CD4-positive, alpha-beta T cell treated with Interleukin-15 for 1 hour (primary cell): ENCODE data around the gene GULP1.
"Not testable (repeated sequence)": the region's sequence is repeated elsewhere in the genome, so short reads cannot be mapped to it uniquely, and the experiment has no call there.

Experiments
- DNase-seq: peaks from one replicate; pipeline ENCODE4 v3.0.0-alpha.2; 2020

The GULP1 gene

DNA sequence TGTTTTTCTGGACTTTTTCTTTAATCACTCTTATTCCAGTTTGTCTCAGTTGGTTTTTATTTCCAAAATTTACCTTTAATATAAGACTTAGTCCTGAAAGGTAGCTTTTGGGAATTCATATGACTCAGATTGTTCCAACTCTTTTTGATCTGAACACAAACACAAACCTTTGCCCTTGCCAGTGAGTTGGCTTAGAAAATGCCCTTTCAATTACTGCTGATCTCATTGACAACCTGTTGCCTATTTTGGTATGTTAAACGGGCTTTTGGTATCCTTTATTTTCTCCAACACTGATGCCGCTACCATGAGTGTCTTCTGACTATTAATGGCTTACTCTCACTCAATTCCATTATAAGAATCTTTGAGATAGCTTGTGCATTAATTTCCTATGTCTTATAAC, 143.4 kb downstream of the GULP1 start:
- DNase-seq: no peak

GRCh38 chr2:188437537-188437936, 145.9 kb downstream of the GULP1 start:
- DNase-seq: no peak

- DNase-seq: no peak
These were observed 148.3 kb downstream of the GULP1 start for GRCh38 chr2:188439986-188440385.

DNA sequence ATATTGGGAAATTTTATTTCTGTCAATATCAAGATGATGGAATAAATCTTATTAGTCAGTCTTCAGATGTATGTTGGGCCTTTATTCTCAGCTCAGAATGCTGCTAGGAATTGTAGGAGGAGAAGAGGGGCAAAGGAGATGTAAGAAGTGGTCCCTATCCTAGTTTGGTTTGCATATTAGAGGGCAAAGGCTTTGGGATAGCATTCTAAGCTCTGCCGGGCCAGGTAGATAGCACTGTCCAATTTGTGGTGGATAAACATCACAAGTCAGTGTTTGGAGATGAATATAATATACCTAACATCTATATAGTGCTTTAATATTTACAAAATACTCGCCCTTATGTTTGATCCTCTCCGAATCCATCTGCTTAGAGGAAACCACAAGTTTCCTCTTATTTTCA, 149.2 kb downstream of the GULP1 start:
- DNase-seq: no peak

DNA sequence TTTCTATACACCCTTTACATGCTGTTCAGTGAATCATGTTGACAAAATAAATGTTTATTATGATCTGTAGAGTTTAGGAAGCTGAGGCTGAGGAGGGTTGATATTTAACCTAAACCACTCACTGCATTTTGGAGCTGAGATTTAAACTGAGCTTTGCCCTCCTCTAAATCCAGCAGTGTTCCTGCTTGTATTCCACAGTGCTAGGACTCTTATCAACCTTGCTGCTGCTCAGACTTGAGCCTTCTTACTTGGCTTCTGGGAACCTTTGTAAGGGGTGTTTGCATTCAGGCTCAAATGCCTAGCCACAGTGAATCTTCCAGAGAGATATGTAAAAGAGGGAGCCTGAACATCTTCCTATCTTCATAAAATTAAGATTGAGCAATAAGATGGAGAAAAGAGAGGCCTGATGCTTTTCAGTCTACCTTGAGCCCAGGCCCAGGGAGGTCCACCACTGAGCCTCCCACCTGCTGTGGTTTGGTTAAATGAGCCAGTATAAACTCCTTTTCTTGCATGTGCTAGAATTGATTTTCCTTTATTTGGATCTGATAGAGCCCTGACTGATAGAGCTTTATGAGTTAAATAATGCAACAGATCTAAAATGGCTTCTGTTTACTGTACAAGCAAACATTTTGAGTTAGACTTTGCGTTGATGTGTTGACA, 149.7 kb downstream of the GULP1 start:
- no peak for DNase-seq

DNA sequence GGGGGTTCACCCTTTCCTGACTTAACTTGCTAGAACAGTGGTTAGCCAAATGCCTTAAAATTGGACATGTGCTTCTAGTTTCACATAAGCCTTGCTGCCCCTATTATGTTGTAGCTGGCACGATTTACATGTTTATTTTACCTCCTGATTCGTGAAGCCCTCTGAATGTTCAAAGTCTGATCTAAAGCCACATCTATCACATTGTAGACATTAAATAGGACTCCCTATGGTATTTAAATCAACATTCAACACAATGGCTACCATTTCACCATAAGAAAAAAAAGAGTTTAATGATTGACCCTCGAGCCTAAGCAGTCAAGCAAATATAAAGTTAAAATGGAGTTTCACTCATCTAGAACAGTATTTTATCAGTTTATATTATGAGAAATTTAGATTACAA, 151.5 kb downstream of the GULP1 start:
- DNase-seq: no peak

DNA sequence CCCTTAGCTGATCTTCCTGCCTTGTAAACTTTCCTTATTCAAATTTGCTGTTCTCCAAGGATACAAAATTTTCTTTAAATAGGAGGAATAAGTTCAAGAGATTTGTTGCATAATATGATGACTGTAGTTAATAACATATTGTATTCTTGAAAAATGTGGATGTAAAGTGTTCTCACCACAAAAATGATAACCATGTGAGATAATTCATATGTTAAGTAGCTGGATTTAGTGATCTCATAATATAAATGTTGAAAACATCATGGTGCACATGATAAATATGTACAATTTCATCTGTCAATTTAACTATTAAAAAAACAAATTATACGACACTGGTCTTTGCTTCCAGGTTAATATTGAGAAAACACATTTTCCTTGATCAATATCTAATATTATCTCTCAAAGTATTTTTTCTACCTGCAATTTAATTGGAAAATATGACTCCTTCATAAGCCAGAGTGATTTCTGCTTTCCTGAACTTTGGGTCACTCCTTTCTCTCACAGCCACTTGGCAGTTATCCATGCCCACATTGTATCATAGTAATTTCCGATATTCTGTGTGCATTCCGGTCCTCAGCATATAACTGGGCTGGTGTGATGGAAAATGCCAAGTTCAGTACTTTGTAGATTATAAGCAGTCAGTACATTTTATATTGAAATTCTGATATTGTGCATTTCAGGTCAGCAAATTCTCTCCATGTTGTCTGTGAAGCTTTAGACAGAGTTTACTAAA, 152.6 kb downstream of the GULP1 start:
- no peak for DNase-seq

- no peak for DNase-seq
These were observed 157.9 kb downstream of the GULP1 start for GRCh38 chr2:188449561-188449960.

- DNase-seq: no peak
These were observed 158.3 kb downstream of the GULP1 start for GRCh38 chr2:188449971-188450370.

GRCh38 chr2:188450732-188451483, 159.2 kb downstream of the GULP1 start:
- no peak for DNase-seq

DNA sequence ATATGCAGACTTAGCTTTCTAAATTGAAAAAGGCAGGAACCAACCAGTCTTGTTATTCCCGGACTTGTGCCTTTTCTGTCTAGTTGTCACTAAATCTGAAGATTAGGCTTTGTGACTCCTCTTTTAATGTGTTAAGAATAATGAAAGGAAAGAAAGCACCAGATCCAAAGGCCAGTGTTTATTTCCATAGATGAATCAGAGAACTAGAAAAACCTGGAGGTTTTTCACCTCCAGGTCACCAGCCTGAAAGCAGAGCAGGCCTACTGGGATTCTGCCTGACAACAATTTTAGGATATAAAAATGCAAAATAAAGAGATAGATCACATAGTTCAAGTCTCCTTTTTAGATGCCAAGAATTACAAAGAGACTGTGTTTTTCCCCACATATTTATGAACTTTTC, 160.4 kb downstream of the GULP1 start:
- no peak for DNase-seq

GRCh38 chr2:188456114-188456909, 164.6 kb downstream of the GULP1 start:
- no peak for DNase-seq

DNA sequence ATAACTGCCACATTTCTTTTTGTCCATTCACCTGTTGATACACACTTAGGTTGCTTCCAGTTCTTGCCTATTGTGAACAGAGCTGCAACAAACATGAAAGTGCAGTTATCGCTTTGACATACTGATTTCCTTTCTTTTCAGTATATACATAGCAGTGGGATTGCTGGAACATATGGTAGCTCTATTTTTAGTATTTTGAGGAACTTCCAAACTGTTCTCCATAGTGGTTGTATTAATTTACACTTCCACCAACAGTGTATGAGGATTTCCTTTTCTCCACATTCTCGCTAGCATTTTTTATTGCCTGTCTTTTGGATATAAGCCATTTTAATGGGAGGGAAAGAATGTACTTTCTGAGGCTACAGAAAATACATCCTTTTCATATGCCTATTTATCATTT, 167.4 kb downstream of the GULP1 start:
- no peak for DNase-seq

DNA sequence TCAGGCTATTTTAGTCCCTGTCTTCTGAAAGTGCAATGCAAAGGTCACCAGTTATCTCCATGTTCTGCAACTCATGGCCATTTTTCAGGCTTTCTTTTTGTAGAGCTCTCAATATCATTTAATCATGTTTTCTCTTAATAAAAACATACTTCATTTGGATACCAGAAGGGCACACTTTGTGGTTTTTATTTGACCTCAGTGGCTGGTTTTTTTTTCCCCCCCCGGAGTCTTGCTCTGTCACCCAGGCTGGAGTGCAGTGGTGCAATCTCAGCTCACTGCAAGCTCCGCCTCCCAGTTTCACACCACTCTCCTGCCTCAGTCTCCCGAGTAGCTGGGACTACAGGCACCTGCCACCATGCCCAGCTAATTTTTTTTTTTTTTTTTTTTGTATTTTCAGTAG, 174.4 kb downstream of the GULP1 start:
- DNase-seq: not testable (repeated sequence)

GRCh38 chr2:188466761-188467160, 175.1 kb downstream of the GULP1 start:
- no peak for DNase-seq

DNA sequence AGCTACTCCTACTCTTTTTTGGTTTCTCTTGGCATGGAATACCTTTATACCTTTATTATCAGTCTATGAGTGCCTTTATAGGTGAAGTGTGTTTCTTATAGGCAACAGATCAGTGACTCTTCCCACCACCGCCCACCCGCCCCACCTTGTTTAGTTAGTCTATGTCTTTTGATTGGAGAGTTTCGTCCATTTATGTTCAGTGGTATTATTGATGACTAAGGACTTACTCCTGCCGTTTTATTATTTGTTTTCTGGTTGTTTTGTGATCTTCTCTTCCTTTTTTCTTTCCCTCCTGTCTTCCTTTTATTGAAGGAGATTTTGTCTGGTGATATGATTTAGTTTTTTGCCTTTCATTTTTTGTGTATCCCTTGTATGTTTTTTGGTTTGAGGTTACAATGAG, 179.5 kb downstream of the GULP1 start:
- DNase-seq: no peak

DNA sequence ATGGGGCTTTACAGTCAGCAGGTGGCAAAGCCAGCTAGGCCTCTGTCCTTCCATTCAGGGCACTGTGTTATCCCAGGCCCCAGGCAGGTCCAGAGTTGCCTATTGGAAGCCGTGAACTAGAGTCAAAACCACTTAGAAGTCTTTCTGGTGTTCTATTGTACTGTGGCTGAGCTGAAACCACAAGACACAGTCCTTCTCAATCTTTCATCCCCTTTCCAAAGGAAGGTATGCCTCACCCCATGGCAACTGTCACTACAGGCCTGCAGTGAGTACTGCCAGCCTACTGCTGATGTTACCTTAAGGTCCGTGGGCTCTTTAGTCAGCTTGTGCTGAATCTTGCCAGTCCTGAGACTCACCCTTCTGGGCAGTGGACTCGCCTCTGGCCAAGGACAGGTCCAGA, 181.6 kb downstream of the GULP1 start:
- no peak for DNase-seq

DNA sequence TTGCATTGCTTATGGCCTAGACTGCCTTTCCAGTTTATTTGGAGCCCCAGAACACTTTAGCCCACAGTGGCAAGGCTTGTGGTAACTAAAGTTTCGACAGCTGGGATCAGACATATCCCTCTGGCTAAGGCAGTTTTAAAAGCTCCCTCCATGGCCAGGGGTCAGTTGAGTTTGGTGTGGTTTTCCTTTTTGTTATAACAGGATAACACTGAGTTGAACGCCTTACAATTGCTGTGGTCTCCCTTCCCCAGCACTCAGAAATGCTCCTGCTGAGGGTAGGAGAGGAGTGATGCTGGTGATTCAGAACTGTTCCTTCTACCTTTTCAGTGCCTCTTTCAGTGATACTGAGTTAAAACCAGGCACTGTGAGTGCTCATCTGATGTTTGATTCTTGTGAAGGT, 182.6 kb downstream of the GULP1 start:
- DNase-seq: no peak

DNA sequence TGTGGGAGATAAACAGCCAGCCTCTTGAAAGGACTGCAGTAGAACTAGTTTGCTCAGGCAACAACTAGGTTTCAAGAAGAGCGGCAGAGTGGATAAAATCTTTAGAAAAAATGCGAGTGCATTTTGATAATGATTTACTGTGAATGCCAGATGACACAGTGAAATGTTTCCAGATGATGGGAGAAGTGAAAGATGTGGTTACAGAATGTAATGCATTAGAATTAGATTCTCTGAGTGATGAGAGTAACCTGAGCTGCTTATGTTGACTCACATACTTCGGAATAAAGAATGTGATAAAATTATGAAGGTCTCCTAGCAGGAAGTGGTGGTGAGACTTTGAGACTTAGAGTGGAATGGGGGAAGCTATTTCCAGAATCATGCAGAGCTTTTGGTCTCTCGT, 184.3 kb downstream of the GULP1 start:
- DNase-seq: no peak

DNA sequence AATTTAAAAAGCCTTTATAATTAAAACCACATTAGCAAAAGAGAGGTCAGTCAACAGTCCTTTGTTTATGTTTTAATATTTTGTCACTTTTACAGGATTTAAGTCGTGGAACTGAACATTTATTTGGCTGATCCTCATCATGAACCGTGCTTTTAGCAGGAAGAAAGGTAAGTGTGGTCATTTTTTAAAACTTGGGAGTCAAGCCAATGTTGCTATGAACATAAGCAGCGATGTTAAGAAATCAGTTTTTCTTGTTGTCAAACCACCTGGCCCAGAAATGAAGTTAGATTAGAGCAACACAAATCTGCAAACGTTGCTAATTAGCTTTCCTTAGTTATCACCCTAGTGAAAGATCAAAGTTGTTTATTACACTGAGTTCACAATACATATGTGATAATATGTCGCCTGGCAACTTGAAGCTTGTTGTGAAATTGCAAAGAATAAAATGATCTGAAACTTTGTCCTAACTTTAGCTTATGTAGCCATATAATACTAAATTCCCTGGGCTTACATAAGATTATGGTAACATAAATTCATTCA, 186.0 kb downstream of the GULP1 start:
- no peak for DNase-seq

DNA sequence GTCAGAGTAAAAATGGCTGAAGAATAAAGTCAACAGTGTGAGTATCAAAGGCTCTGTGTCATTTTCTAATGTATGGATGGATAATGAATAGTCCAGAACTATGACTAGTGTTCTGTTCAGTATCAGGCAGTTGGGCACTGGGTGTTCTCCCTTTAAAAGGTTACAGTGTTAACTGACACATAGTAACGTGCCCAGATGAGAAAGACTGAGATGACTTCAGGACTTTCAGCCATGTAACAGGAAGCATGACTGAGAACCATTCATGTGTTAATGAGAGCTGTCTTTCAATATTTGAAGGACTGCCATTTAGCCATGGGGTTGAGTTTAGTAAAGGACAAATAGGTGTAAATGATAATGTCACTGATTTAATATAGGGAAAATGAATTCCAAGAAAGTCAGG, 187.1 kb downstream of the GULP1 start:
- DNase-seq: no peak

DNA sequence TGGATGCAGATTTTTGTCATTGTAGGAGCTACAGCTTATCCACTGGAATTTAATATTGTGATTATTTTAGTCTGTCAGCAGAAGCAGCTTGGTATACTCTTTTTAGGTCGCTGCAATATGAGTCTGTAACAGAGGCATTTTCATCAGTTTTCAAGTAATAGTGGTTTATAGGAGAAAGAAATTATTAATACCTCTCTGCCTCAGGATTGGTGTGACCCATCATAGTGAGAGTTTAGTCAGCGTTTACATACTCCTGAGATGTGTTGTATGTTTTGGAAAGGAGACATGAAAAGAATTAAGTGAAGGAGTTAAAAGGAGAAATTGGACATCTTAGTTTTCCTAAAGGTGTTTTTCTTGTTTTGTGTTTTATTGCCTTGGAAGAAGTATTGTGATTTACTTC, 189.8 kb downstream of the GULP1 start:
- no peak for DNase-seq

DNA sequence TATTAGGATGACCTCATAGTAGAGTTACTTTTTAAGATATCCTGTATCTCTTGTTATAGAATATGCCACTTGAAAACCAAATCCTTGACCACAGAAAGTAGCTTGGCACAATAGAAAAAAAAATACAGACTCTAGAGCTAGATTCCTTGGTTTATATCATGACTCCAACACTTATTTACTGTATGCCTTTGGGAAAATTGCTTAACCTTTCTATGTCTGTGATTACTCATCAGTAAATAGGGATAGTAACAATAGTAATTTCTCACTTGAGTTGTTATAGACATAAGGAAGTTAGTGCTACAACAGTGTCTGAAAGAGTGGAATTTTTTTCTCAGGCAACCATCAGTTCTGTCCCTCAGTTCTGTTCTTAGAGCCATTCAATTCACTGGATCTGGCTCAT, 193.8 kb downstream of the GULP1 start:
- DNase-seq: no peak
